GM12878 (cell line): ENCODE results near the gene CDC34. TPM values are rescaled to one million over a fixed set of nuclear protein-coding genes. Genes with fewer than 3 reads are reported as not detected.

Experiments
- IKZF2 ChIP-seq, 2 experiments: fragments of 450-650 bp; IDR thresholded peaks; 2 replicates each; pipeline ENCODE4 v1.6.1; 2017; ENCODE audit warnings: mild to moderate bottlenecking in 2 of 2, moderate library complexity in 2 of 2
- KAT2A ChIP-seq: conservative IDR thresholded peaks from 2 replicates; pipeline ENCODE4 v1.6.1; 2011; ENCODE audit warnings: low read depth, low read length; ENCODE audit not compliant: control insufficient read depth
- PAX5 ChIP-seq: IDR thresholded peaks from 2 replicates; pipeline ENCODE4 v1.6.1; 2011; ENCODE audit warnings: low read depth, low read length, borderline replicate concordance
- RB1 ChIP-seq: fragments of 450-650 bp; formaldehyde crosslinking; IDR thresholded peaks from 2 replicates; pipeline ENCODE4 v1.6.1; 2017; ENCODE audit warnings: mild to moderate bottlenecking, borderline replicate concordance
- RFX5 ChIP-seq: IDR thresholded peaks from 2 replicates; pipeline ENCODE4 v1.6.1; 2011; ENCODE audit warnings: low read depth, low read length, improper control_type of control experiment
- SRF ChIP-seq, 2 experiments: IDR thresholded peaks; 2 replicates each; pipeline ENCODE4 v1.6.1; 2011; ENCODE audit warnings: low read depth in 2 of 2, low read length in 2 of 2, mild to moderate bottlenecking in 1 of 2, moderate library complexity in 1 of 2
- polyA plus RNA-seq, 11 experiments: library from polyadenylated mRNA; depleted of rRNA in 4 of 11; unstranded in 6 of 11; stranded (reverse) in 5 of 11; fragments of >200 nt; fragmentation: Nextera tagmentation in 4 of 11; fragmentation: Illumina TruSeq in 1 of 11; extraction: Ambion mirVana in 4 of 11; extraction: Trizol in 1 of 11; gene quantifications; 1 replicate in 1 of 11; 2 replicates in 10 of 11; pipeline versions ENCODE4 v1.2.1 to v1.2.3, GENCODE V29; 2011 to 2016; ENCODE audit warnings: inconsistent platforms in 2 of 11, missing spikeins in 2 of 11, low read depth in 1 of 11
- total RNA-seq, 4 experiments: library from RNA; depleted of rRNA in 3 of 4; stranded (reverse); fragments of >200 nt in 3 of 4; fragmentation: Illumina TruSeq in 1 of 4; extraction: Trizol in 1 of 4; gene quantifications; 2 replicates each; pipeline versions ENCODE4 v1.2.1 to v1.2.3, GENCODE V29; 2013 to 2021
- TF ChIP-seq, protein P1 (sequence below): fragments of 450-650 bp; IDR thresholded peaks from 2 replicates; pipeline ENCODE4 v1.6.1; 2014; ENCODE audit warnings: mild to moderate bottlenecking
- TF ChIP-seq, protein P2 (sequence below): fragments of 450-650 bp; formaldehyde crosslinking; IDR thresholded peaks from 2 replicates; pipeline ENCODE4 v1.4.0; 2022; ENCODE audit warnings: mild to moderate bottlenecking, moderate library complexity
- TF ChIP-seq, protein P3 (sequence below): fragments of 450-650 bp; IDR thresholded peaks from 2 replicates; pipeline ENCODE4 v1.6.1; 2017; ENCODE audit warnings: mild to moderate bottlenecking
- TF ChIP-seq, protein P4 (sequence below): IDR thresholded peaks from 2 replicates; pipeline ENCODE4 v1.6.1; 2012; ENCODE audit warnings: low read depth, low read length, improper control_type of control experiment

CDC34 gene
- total and polyA plus RNA-seq, 10 of the 15 experiments (the other 5 are each of a cell fraction or from before 2014, with no cell fraction given): 0.31 to 48.9 (median 28.5) TPM

DNA sequence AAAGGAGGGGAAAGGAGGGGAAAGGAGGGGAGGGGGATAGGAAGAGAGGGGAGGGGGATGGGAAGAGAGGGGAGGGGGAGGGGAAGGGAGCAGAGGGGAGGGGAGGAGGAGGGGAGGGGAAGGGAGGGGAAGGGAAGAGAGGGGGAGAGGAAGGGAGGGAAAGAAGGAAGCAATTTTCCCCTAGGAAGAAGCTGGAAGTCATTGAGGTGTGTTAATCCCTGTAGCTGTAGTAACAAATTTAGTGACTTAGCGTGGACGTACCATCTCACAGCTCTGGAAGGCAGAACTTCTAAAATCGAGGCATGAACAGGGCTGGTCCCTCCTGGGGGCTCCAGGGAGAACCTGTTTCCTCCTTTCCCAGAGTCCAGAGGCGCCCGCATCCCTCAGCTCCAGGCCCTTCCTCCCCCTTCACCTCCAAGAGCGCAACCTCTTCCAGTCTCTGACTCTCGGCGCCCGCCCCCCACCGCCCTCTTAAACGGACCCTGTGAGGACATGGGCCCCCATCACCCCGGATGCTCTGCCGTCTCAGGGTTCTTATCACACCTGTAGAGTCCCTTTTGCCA lies 5.6 kb upstream of the CDC34 start (continued):
- TF ChIP-seq SRF (IDR thresholded peaks at IDR 0.05; ENCODE audit: low read depth in 2 of 2, low read length in 2 of 2): no peak
- no peak for TF ChIP-seq IKZF2 (IDR thresholded peaks at IDR 0.05)
- TF ChIP-seq KAT2A: no peak
- TF ChIP-seq, protein P1, sequence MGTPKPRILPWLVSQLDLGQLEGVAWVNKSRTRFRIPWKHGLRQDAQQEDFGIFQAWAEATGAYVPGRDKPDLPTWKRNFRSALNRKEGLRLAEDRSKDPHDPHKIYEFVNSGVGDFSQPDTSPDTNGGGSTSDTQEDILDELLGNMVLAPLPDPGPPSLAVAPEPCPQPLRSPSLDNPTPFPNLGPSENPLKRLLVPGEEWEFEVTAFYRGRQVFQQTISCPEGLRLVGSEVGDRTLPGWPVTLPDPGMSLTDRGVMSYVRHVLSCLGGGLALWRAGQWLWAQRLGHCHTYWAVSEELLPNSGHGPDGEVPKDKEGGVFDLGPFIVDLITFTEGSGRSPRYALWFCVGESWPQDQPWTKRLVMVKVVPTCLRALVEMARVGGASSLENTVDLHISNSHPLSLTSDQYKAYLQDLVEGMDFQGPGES: no peak
- TF ChIP-seq PAX5: no peak
- TF ChIP-seq, protein P2, sequence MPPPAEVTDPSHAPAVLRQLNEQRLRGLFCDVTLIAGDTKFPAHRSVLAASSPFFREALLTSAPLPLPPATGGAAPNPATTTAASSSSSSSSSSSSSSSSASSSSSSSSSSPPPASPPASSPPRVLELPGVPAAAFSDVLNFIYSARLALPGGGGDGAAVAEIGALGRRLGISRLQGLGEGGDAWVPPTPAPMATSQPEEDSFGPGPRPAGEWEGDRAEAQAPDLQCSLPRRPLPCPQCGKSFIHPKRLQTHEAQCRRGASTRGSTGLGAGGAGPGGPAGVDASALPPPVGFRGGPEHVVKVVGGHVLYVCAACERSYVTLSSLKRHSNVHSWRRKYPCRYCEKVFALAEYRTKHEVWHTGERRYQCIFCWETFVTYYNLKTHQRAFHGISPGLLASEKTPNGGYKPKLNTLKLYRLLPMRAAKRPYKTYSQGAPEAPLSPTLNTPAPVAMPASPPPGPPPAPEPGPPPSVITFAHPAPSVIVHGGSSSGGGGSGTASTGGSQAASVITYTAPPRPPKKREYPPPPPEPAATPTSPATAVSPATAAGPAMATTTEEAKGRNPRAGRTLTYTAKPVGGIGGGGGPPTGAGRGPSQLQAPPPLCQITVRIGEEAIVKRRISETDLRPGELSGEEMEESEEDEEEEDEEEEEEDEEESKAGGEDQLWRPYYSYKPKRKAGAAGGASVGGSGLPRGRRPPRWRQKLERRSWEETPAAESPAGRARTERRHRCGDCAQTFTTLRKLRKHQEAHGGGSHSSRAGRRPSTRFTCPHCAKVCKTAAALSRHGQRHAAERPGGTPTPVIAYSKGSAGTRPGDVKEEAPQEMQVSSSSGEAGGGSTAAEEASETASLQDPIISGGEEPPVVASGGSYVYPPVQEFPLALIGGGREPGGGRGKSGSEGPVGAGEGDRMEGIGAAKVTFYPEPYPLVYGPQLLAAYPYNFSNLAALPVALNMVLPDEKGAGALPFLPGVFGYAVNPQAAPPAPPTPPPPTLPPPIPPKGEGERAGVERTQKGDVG (CRISPR knock-in tag): no peak
- TF ChIP-seq, protein P3, sequence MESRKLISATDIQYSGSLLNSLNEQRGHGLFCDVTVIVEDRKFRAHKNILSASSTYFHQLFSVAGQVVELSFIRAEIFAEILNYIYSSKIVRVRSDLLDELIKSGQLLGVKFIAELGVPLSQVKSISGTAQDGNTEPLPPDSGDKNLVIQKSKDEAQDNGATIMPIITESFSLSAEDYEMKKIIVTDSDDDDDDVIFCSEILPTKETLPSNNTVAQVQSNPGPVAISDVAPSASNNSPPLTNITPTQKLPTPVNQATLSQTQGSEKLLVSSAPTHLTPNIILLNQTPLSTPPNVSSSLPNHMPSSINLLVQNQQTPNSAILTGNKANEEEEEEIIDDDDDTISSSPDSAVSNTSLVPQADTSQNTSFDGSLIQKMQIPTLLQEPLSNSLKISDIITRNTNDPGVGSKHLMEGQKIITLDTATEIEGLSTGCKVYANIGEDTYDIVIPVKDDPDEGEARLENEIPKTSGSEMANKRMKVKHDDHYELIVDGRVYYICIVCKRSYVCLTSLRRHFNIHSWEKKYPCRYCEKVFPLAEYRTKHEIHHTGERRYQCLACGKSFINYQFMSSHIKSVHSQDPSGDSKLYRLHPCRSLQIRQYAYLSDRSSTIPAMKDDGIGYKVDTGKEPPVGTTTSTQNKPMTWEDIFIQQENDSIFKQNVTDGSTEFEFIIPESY: no peak
- TF ChIP-seq RFX5: no peak
- TF ChIP-seq RB1: no peak
- TF ChIP-seq, protein P4, sequence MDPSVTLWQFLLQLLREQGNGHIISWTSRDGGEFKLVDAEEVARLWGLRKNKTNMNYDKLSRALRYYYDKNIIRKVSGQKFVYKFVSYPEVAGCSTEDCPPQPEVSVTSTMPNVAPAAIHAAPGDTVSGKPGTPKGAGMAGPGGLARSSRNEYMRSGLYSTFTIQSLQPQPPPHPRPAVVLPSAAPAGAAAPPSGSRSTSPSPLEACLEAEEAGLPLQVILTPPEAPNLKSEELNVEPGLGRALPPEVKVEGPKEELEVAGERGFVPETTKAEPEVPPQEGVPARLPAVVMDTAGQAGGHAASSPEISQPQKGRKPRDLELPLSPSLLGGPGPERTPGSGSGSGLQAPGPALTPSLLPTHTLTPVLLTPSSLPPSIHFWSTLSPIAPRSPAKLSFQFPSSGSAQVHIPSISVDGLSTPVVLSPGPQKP: no peak
